HG02763 (cell line): ENCODE measurements around the gene DMRT1.

Source experiments
- ATAC-seq: cut with Tn5 transposase; IDR thresholded peaks from one replicate; pipeline ENCODE4 v1.9.1; 2021; ENCODE audit warnings: mild to moderate bottlenecking, moderate library complexity; ENCODE audit not compliant: unreplicated experiment

Gene DMRT1

GRCh38 chr9:920927-921326 lies 79.4 kb downstream of the DMRT1 start:
- no peak for ATAC-seq

DNA sequence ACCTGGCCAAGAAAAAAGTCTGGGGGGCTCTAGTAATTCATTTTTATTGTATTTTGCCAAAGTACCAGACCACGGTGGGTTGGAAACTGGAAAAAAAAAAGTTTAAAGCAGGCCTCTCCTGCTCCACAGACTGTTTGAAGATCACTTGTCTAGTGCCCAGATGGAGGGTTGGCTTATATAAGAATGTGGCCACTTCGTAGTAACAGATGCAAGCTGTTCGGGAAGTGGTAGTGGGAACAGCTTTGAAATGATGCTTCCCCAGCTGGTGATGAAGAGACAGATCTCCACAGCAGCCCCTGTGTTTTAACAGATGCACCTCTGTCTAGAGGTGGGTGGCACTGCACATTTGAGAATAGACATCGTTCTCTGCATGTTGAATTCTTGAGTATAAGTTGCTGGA lies 80.7 kb downstream of the DMRT1 start:
- no peak for ATAC-seq

GRCh38 chr9:922731-923130 lies 81.2 kb downstream of the DMRT1 start:
- no peak for ATAC-seq

GRCh38 chr9:926976-927375 lies 85.5 kb downstream of the DMRT1 start:
- no peak for ATAC-seq

DNA sequence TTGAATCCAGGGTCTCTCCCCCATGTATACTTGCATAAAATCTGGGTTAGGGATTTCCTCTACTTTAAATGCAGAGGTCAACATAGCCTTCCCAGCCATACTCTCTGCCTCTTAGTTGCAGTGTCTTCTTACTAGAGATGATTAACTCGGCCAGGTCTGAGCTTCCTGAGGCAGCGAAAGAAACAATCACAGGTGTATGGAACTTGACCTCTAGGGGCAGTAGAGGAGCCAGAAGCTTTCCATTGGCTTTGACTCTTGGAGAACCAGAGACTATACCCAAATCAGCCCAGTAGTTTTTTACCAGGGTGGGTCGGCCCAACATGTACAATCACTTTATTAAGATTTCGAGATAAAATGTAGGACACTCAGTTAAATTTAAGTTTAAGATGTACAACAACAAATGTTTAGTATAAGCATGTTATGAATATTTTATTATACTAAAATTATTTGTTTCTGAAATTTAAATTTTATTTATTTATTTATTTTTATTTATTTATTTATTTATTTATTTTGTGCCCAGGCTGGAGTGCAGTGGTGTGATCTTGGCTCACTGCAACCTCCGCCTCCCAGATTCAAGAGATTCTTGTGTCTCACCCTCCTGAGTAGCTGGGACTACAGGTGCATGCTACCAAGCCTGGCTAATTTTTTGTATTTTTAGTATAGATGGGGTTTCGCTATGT lies 87.0 kb downstream of the DMRT1 start:
- ATAC-seq: no peak

DNA sequence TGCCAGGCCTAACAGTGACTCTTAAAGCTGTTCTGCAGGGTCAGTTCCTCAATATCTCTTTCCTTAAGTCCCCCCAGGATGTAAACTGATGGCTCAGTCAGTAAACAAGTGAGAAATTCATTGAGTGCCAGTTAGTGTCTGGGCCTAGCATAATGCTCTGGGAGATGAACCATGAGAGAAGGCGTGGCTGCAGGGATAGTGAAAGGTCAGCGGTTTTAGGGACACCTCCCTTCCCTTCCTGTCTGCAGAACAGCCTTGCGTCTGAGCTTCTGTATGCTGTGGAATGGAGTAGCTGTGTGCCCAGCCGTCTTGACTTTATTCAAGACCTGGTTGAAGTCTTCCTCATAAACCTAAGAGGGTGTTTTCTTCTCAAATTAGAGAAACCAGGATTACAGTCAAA lies 88.2 kb downstream of the DMRT1 start:
- ATAC-seq: no peak

GRCh38 chr9:933356-933755 lies 91.9 kb downstream of the DMRT1 start:
- ATAC-seq: no peak

- no peak for ATAC-seq
Observed at GRCh38 chr9:935348-935965, 94.0 kb downstream of the DMRT1 start.

DNA sequence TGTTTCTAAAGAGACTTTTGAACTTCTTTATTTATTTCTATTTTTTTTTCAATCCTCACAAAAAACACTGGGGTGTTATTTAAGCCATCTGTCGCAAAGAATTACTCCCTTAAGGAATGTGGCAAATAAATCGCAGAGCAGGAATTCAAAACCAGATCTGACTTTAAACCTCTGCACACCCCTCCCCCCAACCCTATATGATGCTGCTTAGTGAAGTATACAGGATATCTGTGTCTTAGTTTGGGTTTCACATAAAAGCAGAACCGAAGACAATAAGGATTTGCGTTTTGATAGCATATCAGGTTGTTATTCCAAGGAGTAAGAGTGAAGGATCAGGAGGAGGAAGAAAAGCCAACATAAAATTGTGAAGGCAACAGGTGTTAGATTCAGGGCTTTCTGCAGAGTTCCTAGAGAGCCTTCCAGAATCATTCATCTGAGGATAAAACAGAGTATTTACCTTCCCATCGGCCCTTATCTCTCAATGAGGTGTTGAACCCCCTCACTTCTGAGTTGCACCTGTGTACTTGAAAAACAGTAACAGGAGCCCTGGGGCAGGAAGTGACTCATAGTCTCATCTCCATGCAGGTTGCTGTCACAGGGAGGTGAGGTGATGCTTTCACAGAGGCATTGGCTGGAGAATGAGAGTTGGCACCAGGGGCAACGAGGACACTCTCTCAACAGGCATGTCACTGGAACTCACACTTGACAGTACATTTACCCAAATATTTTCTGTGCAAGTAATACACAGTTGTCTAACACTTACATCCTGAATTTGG lies 101.5 kb downstream of the DMRT1 start:
- ATAC-seq: no peak

GRCh38 chr9:947985-948384 lies 106.5 kb downstream of the DMRT1 start:
- no peak for ATAC-seq

DNA sequence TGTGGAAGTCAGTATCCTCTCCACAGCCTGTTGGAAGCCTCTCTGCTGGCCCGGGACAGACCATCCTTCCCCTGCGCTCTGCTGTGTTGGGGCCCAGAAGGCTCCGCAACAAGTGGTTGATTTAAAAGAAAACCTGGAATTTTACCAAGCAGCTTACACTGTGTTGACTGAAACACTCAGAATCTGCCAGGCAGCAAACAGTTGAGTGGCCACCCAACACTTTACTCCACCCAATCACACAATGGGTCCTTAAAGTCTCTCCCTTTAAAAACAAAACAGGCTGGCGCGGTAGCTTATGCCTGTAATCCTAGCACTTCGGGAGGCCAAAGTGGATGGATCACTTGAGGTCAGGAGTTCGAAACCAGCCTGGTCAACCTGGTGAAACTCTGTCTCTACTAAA lies 107.0 kb downstream of the DMRT1 start:
- no peak for ATAC-seq

DNA sequence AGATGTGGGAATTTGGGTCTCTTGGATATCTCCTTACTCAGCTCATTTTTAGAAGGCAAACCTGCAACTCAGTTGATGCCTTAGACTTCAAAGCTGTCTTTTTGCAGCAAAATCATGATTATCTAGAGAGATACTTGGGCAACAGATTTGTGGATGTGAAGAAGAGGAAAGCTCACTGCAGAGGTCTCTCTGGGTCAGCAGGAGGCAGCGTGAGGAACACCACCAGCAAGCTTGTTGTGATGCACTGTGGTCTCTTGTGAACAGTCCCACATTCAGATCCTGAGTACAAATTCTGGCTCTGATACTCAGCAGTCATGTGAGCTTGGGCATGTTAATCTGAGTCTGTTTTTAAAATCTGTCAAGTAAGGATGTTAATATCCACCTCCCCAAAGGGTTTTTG lies 108.6 kb downstream of the DMRT1 start:
- no peak for ATAC-seq

DNA sequence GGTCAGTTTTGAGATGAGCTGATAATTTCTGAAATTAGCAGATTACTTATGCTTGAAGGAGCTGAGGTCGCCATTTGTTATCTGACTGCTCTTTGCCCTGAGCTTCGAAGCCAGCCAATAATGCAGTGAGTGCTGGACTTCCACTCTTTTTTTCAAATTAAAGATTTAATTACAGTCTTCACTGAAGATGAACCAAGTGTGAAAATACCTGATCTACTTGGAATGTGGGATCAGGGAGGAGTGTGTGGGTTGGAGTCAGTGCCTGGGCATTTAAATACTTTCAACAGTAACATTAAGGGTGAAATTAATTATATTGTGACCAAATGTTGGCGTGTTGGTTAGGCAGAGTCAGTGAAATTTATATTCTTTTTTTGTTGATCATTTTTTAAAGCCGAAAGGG lies 111.0 kb downstream of the DMRT1 start:
- ATAC-seq: no peak

- ATAC-seq: no peak
Observed at GRCh38 chr9:959105-959504, 117.6 kb downstream of the DMRT1 start.

DNA sequence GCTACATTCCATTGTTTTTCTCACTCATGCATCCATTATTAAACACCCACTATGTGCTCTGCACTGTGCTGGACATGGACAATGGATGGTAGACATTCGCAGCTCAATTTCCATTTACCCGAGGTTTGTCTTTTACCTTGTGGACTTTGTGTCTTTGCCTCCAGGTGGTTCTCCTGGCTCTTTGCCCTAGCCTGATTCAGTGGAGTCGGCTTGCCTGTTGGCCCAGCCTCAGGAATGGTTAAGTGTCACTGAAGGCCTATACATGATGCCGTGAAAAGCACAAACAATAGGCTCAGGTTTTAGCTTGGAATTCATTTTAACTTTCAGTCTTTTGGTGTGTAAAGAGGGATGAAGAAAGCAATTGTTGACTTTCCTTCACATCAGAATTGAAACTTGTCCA lies 118.4 kb downstream of the DMRT1 start:
- ATAC-seq: no peak

- ATAC-seq: no peak
Observed at GRCh38 chr9:962023-962422, 120.5 kb downstream of the DMRT1 start.

GRCh38 chr9:965497-965896 lies 124.0 kb downstream of the DMRT1 start:
- ATAC-seq: no peak

DNA sequence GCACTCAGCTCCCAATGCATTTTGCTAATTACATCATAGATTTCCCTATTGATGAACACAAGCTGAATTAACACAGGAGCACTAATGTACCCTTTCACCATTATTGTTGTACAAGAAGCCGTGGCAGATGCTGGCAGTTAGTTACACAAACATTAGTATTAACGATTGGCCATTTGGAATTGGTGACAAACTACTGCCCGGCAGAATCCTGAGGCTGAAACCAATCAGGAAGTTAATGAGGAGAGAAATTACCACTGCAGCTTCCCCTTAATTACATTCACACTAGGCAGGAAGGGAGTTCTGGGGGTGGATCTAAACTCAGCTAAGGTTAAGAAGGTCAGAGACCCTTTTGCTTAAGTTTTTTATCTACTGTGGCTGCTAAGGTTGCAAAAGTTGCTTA lies 125.4 kb downstream of the DMRT1 start:
- ATAC-seq: no peak

DNA sequence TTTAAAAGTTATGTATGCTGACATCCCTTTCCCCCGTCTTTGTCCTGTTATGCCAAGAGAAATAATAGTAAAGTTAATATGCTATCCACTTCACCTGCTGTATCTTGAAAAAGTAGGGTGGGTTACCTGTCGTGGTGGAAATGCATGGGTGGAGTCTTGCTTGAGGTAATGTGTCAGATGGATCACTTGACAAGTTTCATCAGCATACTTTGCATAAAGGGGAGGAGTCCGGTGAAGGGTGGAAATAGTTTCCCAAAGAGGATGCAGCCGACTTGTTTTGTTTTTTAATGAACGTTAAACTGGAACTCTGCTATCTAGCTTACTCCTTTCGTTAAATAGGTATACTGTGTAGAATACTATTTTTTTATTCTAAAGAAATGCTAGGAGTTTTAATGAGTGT lies 125.9 kb downstream of the DMRT1 start:
- ATAC-seq: no peak

GRCh38 chr9:967903-968641 lies 126.6 kb downstream of the DMRT1 start:
- no peak for ATAC-seq

- ATAC-seq: no peak
Observed at GRCh38 chr9:969310-970150, 128.0 kb downstream of the DMRT1 start.
